HG02970 (cell line): ENCODE data around the gene WNT9B.

Experiments
- ATAC-seq: cut with Tn5 transposase; IDR thresholded peaks from one replicate; pipeline ENCODE4 v1.9.1; 2021; ENCODE audit warnings: mild to moderate bottlenecking, moderate library complexity, moderate number of reproducible peaks; ENCODE audit not compliant: unreplicated experiment, low FRiP score

Gene WNT9B

DNA sequence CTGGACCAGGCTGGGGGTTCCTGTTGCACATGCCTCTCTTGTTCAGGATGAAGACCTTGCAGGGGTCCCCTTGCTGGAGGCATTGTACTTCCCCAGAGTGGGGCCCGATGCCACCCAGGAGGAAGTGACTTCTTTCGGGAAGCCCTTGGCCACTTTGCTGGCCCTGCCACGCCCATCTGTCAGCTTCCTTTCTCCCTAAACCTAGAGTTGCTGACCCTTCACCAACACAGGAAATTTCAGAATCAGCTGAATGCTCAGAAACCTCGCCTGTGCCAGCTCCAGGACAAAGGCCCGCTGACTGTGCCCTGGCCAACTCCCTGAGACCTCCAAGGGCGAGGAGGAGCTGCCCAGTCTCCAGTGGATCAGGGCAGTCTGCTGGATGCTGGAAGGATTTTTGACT lies 26.7 kb downstream of the WNT9B start:
- ATAC-seq = no peak

- no peak for ATAC-seq
These were observed 27.7 kb downstream of the WNT9B start for GRCh38 chr17:46879101-46879500.

GRCh38 chr17:46881015-46881414 lies 29.6 kb downstream of the WNT9B start:
- no peak for ATAC-seq

DNA sequence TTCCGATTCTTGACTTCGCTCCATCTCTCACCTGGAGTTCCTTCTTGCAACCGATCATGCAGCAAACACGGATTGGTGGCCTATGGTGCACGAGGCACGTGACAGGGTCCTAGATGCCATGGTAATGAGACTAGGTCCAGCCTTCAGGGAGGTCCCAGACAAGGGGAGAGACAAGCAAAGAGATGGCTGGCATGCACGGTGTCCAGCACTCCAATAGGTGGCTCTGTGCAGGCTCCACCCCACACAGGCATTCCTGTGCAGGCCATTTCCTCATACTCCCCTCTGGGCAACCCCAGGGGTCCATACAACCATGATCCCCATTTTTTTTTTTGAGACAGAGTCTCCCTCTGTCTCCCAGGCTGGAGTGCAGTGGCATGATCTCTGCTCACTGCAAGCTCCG lies 31.3 kb downstream of the WNT9B start:
- no peak for ATAC-seq

DNA sequence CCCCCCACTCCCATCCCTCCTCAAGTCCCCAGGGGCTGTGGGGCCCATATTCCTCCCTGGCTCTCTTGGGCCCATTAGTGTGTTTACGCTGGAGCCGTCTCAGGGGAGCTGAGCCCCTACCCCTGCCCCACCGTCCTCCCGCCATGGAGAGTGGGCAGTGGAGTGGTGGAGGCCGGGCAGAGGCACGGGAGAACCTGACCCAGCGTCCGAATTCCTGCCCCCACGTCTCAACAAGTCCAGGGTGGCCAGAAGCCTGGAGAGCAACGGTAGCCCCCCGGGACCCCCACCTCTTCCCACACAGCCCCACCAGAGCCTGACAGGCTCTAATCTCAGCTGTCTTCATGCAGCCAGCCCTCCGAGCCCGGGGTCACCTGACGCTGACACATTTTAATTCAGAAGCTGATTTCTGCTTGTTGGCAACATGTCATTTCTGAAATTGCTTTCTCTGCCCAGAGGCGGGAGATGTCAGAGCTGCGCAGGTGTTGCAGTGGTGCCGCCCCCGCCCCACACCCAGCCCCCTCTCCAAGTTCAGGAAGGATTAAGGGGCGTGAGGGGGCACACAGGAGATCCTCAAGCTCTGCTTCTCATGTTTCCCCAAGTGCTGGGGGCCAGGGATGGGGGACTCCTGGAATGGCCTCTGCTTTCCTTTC lies 32.6 kb downstream of the WNT9B start:
- ATAC-seq = no peak

- no peak for ATAC-seq
These were observed 33.2 kb downstream of the WNT9B start for GRCh38 chr17:46884552-46884951.

- no peak for ATAC-seq
These were observed 34.3 kb downstream of the WNT9B start for GRCh38 chr17:46885415-46886309.

DNA sequence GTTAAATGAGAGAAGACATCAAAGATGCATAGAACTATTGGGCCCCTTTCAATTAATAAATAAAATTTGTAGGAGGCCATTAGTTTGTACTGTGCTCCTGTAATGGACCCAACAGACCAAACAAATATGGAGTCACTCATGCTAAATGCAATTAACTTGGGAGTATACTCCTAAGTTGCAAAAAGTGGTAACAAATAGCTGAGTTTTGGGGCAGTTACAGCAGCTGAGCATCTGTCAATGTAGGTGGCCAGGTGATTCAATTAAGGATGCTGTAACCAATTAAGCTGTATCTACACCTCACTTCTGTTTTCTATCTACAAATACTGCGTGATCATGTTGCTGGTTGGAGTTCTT lies 34.9 kb downstream of the WNT9B start:
- no peak for ATAC-seq

DNA sequence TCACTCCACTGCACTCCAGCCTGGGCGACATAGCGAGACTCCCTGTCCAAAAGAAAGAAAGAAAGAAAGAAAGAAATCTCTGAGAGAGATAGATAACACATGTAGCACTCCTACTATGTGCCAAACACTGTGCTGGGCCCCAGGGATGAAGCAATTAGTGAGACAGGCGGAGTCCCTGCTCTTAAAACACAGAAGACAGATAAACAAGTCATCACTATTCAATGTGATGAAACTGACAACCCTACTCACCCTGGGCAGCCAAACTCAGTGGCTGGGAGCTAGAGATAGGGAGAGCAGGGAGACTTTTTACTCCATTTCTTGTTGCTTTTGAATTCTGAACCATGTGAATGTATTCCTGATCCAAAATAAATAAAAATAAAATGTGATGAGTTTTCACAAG lies 36.3 kb downstream of the WNT9B start:
- ATAC-seq = no peak

DNA sequence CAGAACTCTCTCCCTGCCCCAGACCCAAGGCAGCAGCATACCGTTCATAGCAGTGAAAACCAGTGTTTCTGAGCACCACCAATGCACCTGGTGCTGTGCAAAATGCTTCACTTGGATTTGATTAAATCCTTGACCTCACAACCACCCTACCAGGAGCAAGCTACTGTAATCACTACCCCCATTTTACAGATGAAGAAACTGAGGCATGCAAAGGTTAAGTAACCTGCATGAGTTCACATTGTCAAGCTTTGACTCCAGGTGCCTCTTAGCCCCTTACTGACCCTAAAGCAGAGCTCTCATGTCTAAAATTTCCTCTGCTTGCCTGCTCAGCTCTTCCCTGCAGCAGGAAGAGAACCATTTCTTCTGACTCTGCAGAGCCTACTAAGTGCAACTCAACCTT lies 37.3 kb downstream of the WNT9B start:
- no peak for ATAC-seq

- no peak for ATAC-seq
These were observed 38.1 kb downstream of the WNT9B start for GRCh38 chr17:46889519-46889918.

DNA sequence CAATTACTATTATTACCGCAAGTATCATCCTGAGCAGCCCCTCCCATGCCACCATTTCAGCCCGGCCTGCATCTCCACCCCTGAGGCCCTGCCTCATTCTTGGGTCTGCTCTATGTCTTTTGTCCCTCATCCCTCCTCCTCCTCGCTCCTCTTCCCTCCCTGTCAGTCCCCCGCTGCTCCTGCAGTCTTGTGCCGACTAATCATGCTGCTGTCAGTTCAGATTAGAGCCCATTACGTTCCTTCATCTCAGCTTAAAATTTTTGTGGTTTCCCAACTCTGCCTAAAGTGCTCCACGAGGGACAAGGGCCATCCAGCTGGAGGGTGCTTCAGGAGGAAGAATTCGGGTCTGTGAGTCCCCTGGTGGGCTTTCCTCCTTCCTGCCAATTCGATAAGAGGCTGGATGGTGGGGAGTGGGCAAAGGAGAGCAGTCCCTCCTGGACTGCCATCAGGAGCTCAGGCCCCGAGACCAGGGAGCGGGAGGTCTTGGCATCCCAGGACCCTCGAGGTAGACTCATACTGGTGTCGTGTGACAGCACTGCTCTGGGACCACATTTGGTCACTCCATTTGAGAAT lies 38.7 kb downstream of the WNT9B start:
- no peak for ATAC-seq

DNA sequence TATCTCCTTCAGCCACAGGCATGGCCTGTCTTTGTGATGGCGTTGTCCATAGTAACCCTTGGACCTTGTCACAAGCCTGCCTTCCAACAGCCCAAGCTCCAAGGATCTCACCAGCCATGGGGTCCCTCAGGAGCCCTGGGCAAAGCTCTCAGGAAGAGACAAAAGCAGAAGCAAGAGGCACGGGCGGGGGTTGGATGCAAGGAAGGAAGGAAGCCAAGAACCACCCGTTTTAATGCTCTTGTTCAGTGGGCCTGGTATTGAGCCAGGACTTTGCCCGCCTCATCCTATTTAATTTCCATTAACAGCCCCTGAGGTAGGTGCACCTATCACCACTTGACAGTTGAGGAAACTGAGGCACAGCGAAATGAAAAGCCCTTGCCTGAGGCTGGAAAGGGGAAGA lies 39.3 kb downstream of the WNT9B start:
- no peak for ATAC-seq

- no peak for ATAC-seq
These were observed 40.9 kb downstream of the WNT9B start for GRCh38 chr17:46892192-46892703.

DNA sequence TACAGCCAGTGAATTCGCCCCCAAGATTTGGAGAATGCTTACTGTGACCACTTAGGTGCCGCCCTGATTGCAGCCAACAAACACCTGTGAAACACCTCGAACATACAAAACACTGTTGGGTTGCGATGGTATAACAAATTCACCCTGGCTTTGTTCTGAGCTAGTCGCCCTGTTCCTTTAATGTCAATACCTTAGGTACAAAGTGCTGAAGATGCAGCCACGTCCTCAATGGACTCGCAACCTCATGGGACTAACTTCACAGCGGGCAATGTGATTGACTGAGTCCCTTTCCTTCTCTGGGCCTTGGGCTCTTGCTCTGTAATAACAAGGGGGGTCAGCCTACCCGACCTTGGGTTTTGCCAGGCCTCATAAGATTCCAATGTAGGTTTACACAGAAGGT lies 42.6 kb downstream of the WNT9B start:
- no peak for ATAC-seq

GRCh38 chr17:46894476-46895151 lies 43.2 kb downstream of the WNT9B start:
- ATAC-seq = no peak

DNA sequence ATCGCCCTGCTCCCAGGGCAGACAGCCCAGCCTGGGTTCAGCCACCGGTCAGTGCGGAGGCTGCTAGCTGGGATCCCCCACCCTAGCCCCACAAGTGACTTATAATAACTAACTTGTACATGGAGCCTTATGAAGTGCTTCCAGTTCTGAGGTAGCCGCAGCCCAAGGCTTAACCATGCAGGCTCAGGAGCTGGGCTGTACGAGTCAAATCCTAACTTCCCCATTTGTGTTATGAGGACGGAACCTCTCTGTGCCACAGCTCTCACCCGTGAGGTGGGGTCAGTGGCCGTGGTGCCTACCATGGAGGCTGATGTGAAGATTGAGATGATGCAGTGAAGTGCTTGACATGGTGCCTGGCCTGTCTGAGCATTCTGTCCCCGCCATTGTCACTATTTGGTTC lies 43.8 kb downstream of the WNT9B start:
- ATAC-seq = no peak

DNA sequence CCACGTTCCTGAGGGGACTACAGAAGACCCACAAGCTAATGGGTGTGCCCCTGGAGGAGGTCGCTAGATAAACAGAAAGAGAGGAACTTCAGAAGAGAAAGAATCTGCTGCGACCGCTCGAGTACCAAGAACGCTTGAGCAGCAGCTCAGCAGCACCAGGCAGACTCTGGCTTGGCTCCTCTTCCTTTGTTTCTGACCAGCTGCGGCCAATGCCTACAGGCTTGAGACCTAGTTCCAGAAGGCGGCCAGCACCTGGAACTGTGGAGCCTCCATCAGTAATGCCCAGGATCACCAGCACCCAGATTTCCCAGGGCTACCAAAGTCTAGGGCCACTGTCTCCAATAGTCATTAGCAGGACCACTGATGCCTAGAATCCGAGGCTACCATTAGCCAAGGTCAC lies 45.6 kb downstream of the WNT9B start:
- no peak for ATAC-seq

DNA sequence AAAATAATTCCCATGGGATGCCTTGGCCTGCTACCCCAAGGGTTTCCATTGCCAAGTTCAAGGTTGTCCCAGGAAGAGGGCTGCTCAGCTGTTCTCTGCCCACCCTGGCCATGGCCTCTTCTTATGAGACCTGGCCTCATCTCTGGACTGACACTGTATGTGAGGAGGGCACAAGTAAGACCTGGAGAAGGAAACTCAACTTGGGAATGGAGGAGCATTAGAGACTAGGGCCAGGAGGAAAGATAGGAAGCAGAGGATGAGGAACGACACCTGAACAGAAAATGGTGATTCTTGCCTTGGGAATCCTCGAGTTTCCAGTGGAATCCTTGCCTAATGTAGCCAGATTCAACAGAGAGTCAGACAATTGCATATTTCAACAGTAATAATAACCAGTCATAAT lies 47.0 kb downstream of the WNT9B start:
- ATAC-seq = no peak

DNA sequence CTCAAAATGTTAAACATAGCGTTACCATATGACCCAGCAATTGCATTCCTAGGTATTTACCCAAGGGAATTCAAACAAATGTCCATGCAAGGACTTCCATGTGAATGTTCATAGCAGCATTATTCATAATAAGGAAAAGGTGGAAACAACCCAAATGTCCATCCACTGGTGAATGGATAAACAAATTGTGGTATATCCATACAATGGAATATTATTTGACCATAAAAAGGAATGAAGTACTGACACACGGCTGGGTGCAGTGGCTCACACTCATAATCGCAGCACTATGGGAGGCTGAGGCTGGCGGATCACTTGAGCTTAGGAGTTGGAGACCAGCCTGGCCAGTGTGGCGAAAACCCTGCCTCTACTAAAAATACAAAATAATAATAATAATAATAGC lies 47.5 kb downstream of the WNT9B start:
- ATAC-seq = no peak

GRCh38 chr17:46901291-46901690 lies 49.9 kb downstream of the WNT9B start:
- ATAC-seq = no peak
